HG02642 (cell line): Measurements from ENCODE around the gene VAMP3.

Experiments used
- ATAC-seq: cut with Tn5 transposase; IDR thresholded peaks from one replicate; pipeline ENCODE4 v1.9.1; 2021; ENCODE audit warnings: mild to moderate bottlenecking; ENCODE audit not compliant: unreplicated experiment, poor library complexity

VAMP3 gene

DNA sequence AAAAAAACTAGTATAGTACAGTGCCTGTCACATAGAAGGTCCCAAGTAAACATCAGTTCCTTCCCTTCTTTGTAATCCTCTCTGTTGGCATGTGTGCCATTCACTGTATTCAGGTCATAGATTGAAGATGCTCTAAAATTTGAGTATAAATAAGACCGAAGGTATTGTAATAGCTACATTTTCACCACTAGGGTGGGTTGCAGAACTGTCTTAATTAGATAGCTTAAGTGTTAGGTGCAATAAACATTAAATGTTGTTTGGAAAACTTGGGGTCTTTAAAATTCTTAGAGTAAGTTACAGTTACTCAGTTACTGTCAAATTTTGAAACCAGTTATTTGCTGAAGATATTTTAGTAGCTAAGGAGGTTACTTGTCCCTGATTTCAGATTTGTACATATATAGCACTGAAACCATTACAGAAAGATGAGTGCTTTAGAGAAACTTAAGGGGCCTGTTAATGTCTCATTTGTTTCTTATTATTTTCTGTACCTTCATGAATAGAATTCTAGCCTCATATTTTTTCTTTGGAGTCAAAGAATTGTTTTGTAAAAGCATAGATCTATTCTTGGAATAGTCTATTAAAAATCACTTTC, 37.3 kb downstream of the VAMP3 start:
- no peak for ATAC-seq

DNA sequence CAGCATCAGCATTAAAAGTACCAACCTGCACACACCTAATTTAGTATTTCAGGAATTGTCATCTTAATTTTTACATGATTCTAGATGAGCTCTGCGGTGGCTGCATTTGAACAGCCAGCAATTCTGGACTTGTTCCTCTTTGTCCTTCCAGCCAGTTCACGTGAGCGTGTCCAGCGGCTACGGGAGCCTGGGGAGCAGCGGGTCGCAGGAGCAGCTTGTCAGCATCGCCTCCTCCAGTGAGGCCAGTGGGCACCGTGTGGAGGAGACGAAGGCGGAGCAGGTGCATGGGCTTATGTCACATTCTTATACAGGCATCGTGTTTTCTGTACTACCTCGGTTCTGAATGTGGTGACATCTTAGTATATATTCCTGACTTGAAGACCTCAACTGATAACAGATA, 38.6 kb downstream of the VAMP3 start:
- ATAC-seq = no peak

DNA sequence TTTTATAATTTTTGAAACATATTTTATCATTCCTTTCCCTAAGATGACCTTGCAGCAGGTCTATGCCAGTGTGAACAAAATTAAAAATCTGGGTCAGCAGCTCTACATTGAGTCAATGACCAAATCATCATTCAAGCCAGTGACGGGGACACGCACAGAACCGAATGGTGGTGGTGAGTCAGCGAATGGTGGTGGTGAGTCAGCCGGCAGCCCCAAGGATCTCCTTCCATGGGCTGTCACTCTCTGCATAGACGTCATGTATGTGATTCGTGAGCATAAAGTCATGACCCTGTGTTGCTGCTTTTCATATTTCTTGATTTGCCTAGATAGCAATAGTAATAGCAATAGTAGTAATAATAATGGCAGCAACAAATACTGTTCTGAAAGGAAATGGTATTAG, 39.3 kb downstream of the VAMP3 start:
- no peak for ATAC-seq

DNA sequence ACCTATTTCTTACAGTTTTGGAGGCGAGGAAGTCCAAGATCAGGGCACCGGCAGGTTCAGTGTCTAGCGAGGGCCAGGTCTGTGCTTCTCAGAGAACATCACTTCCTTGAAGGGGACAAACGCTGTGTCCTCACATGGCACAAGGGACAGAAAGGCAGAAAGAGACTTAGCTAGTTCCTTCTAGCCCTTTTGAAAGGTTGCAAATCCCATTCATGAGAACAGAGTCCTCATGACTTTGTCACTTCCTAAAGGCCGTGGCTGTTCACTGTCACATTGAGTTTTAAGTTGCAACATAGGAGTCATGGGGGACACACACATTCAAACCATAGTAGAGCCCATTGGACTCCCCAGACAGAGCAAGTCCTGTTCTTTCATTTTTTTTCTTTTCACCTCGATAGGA, 40.4 kb downstream of the VAMP3 start:
- no peak for ATAC-seq

DNA sequence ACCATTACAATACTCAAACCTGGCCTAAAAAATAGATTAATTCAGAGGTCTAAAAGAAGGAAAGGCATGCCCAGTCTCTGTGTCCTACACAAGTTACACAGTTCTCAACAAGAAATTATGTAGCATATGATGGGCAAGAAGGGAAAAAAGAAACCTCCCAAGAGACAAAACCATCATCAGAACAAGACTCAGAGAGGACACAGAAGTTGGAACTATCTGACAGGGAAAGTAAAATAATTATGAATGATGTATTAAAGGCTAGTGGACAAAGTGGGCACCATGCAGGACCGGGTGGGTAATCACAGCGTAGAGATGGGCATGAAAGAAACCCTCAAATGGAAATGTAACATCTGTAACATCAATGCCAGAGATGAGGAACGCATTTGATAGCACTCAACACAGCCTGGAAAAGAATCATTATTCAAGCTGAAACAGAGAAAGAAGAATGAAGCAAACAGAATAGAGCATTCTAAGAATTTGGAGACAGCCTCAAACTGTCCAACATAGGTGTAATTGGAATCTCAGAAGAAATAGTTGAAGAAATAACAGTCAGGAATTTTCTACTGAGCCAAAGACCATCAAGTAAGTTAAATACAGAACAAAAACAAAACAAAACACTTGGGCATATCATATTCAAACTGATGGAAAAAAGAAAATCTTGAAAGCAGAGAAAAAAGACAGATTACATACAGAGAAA, 42.7 kb downstream of the VAMP3 start:
- no peak for ATAC-seq

DNA sequence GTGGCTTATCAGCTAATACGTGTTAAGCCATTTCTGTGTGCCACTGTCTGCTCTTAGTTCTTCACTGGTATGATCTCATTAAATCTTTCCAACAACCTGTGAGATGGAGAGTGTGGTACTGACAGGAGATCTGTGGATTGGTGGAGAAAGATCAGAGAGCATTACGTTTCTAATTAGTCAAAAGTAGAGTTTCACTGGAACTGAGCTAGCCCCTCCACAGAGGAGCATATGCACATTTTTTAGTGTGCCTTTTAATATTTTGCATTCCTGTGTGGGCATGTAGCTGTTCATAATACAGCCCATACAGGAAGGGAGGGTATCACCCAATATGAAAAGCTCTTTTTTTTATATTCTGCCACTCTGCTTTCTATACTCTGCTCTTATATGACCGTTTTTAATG, 50.2 kb downstream of the VAMP3 start:
- no peak for ATAC-seq

DNA sequence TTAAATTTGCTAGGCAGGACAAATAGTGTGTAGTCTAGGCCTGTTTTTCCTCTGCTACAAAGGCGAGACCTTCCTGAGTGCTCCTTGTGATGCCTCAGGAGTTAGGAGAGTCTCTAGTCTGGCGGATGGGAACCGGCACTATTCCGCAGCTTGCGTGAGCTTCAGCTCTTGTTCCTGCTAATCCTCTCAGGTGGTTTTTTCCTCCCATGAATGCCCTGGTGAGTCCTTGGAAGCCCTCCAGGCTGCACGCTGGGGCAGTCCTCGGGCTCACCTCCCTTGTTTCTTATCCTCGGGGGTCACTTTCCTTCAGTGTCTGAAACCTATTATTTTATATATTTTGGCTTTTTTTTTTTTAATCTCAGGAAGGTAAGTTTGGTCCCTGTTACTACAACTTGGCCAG, 53.6 kb downstream of the VAMP3 start:
- ATAC-seq = no peak

DNA sequence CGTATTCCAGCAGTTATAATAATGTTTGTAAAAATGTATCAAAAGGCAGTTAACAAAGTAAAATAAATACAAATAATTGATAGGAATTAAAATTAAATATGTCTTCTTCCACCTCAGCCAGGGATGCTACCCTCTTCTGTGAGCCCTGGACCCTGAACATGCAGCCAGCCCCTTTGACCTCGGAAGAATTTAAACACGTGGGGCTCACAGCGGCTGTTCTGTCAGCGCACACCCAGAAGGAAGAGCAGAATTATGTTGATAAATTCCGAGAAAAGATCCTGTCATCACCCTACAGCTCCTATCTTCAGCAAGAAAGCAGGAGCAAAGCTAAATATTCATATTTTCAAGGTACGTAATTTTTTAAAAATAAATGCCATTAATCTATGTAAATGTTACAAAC, 55.3 kb downstream of the VAMP3 start:
- ATAC-seq = no peak

DNA sequence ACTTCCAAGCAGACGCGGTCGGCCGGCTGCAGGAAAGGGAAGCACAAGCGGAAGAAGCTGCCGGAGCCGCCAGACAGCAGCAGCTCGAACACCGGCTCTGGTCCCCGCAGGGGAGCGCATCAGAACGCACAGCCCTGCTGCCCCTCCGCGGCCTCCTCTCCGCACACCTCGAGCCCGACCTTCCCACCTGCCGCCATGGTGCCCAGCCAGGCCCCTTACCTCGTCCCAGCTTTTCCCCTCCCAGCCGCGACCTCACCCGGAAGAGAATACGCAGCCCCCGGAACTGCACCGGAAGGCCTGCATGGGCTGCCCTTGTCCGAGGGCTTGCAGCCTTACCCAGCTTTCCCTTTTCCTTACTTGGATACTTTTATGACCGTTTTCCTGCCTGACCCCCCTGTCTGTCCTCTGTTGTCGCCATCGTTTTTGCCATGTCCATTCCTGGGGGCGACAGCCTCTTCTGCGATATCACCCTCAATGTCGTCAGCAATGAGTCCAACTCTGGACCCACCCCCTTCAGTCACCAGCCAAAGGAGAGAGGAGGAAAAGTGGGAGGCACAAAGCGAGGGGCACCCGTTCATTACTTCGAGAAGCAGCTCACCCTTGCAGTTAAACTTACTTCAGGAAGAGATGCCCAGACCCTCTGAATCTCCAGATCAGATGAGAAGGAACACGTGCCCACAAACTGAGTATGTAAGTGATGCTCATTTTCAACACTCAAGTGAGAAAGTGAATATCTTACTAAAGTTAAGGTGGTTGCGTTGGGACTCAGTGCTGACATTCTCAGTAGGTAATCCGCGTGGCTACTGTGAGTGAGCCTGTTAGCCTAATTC, 56.2 kb downstream of the VAMP3 start:
- no peak for ATAC-seq
